HEK293T (cell line): ENCODE results near the gene CCL11.

Experiments used
- ELF4 ChIP-seq: fragments of 450-650 bp; IDR thresholded peaks from 2 replicates; pipeline ENCODE4 v1.6.1; 2017; ENCODE audit warnings: antibody characterized with exemption
- FOXA1 ChIP-seq: fragments of 450-650 bp; IDR thresholded peaks from 2 replicates; pipeline ENCODE4 v1.6.1; 2016; ENCODE audit warnings: mild to moderate bottlenecking
- FOXM1 ChIP-seq: fragments of 450-650 bp; IDR thresholded peaks from 2 replicates; pipeline ENCODE4 v1.6.1; 2017; ENCODE audit warnings: mild to moderate bottlenecking, borderline replicate concordance
- HDGF ChIP-seq: fragments of 450-650 bp; IDR thresholded peaks from 2 replicates; pipeline ENCODE4 v1.6.1; 2017; ENCODE audit warnings: antibody characterized with exemption, borderline replicate concordance
- NFRKB ChIP-seq: fragments of 450-650 bp; IDR thresholded peaks from 2 replicates; pipeline ENCODE4 v1.6.1; 2016; ENCODE audit warnings: mild to moderate bottlenecking, moderate library complexity
- PKNOX1 ChIP-seq: fragments of 450-650 bp; IDR thresholded peaks from 2 replicates; pipeline ENCODE4 v1.6.1; 2016
- SP1 ChIP-seq: fragments of 450-650 bp; IDR thresholded peaks from 2 replicates; pipeline ENCODE4 v1.6.1; 2017
- SUZ12 ChIP-seq: fragments of 450-650 bp; IDR thresholded peaks from 2 replicates; pipeline ENCODE4 v1.6.1; 2016; ENCODE audit warnings: mild to moderate bottlenecking
- TARDBP ChIP-seq: fragments of 450-650 bp; IDR thresholded peaks from 2 replicates; pipeline ENCODE4 v1.6.1; 2016
- ZNF384 ChIP-seq: fragments of 450-650 bp; IDR thresholded peaks from 2 replicates; pipeline ENCODE4 v1.6.1; 2016

GRCh38 chr17:34308371-34308770, 22.8 kb downstream of the CCL11 start:
- TF ChIP-seq SUZ12 (no peak), ELF4 (no peak), SP1 (no peak), ZNF384 (no peak), NFRKB (no peak), FOXM1 (no peak), PKNOX1 (no peak), FOXA1 (no peak), TARDBP (no peak), HDGF (no peak)
